ENCODE measurements around the gene ADK. TPM values are rescaled to one million over a fixed set of nuclear protein-coding genes. Genes with fewer than 3 reads are reported as not detected.

ADK gene
- total RNA-seq, 2 donors from 2014 or later = 14.4 to 24.3 TPM

- Histone ChIP-seq H3K27me3 (replicated peaks; ENCODE audit: insufficient read depth) (no peaks in the 10 kb centered on the region), H3K9me3 (no peaks in the 10 kb centered on the region), H3K4me3 (no peak overlapping the region), H3K27ac (no peak overlapping the region), H3K36me3 (no peaks in the 10 kb centered on the region), H3K4me1 (ENCODE audit: control insufficient read depth in 1 of 2, low read depth in 2 of 2) (peaks cover 0 to 12% of the 10 kb centered on the region in 2 donors)
- TF ChIP-seq CTCF (IDR thresholded peaks at IDR 0.05) = no peak
- no peak for DNase-seq (ENCODE audit: low spot score)
- ATAC-seq (ENCODE audit: insufficient number of reproducible peaks, low FRiP score, low read depth) = no peak
Measured at GRCh38 chr10:74163319-74164068, 12.5 kb downstream of the ADK start.

GRCh38 chr10:74164716-74165529, 13.9 kb downstream of the ADK start:
- Histone ChIP-seq H3K27ac (no peak overlapping the region), H3K36me3 (no peaks in the 10 kb centered on the region), H3K9me3 (no peaks in the 10 kb centered on the region), H3K4me1 (ENCODE audit: control insufficient read depth in 1 of 2, low read depth in 2 of 2) (peaks cover 0 to 12% of the 10 kb centered on the region in 2 donors), H3K4me3 (no peak overlapping the region), H3K27me3 (replicated peaks; ENCODE audit: insufficient read depth) (no peaks in the 10 kb centered on the region)
- TF ChIP-seq CTCF (IDR thresholded peaks at IDR 0.05) = no peak
- ATAC-seq (ENCODE audit: insufficient number of reproducible peaks, low FRiP score, low read depth) (no peak), DNase-seq (ENCODE audit: low spot score) (no peak)

- TF ChIP-seq CTCF (IDR thresholded peaks at IDR 0.05) = no peak
- DNase-seq (ENCODE audit: low spot score) (no peak), ATAC-seq (ENCODE audit: insufficient number of reproducible peaks, low FRiP score, low read depth) (no peak)
- Histone ChIP-seq H3K27me3 (replicated peaks; ENCODE audit: insufficient read depth) (no peaks in the 10 kb centered on the region), H3K9me3 (no peaks in the 10 kb centered on the region), H3K4me1 (ENCODE audit: control insufficient read depth in 1 of 2, low read depth in 2 of 2) (peaks cover 0 to 12% of the 10 kb centered on the region in 2 donors), H3K36me3 (no peaks in the 10 kb centered on the region), H3K27ac (no peak overlapping the region), H3K4me3 (no peak overlapping the region)
Measured at GRCh38 chr10:74165530-74165901, 14.5 kb downstream of the ADK start.

GRCh38 chr10:74167443-74167842, 16.4 kb downstream of the ADK start:
- Histone ChIP-seq H3K27ac (no peak overlapping the region), H3K4me1 (ENCODE audit: control insufficient read depth in 1 of 2, low read depth in 2 of 2) (peaks cover 0 to 12% of the 10 kb centered on the region in 2 donors), H3K36me3 (no peaks in the 10 kb centered on the region), H3K9me3 (no peaks in the 10 kb centered on the region), H3K4me3 (no peak overlapping the region), H3K27me3 (replicated peaks; ENCODE audit: insufficient read depth) (no peaks in the 10 kb centered on the region)
- DNase-seq (ENCODE audit: low spot score) = no peak
- no peak for TF ChIP-seq CTCF (IDR thresholded peaks at IDR 0.05)
- ATAC-seq (ENCODE audit: insufficient number of reproducible peaks, low FRiP score, low read depth) = no peak

DNA sequence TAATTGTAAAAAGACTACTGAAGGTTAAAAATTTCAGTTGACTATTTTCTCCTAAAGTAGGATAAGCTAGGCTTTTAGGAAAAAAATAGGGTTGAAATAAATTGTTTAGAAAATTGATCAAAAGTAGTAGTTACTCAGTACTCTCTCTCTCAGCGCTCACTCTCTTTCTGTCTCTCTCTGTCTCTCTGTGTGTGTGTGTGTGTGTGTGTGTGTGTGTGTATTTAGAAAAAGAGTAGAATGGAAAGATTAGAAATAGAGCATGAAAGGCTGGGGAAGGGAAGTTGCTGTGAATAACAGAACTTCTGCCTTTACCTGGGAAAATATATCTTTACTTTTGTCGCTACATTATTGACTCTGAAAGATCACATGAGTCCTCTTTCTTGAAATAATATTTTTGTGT, 20.6 kb downstream of the ADK start:
- TF ChIP-seq CTCF (IDR thresholded peaks at IDR 0.05) = no peak
- no peak for DNase-seq (ENCODE audit: low spot score)
- Histone ChIP-seq H3K4me3 (no peak overlapping the region), H3K36me3 (no peaks in the 10 kb centered on the region), H3K9me3 (no peaks in the 10 kb centered on the region), H3K27me3 (replicated peaks; ENCODE audit: insufficient read depth) (no peaks in the 10 kb centered on the region), H3K4me1 (ENCODE audit: control insufficient read depth in 1 of 2, low read depth in 2 of 2) (peaks cover 0 to 7% of the 10 kb centered on the region in 2 donors), H3K27ac (no peak overlapping the region)
- ATAC-seq (ENCODE audit: insufficient number of reproducible peaks, low FRiP score, low read depth) = no peak

Measured in thoracic aorta (tissue), 2 donors.